GM19193 (cell line): ENCODE data around the gene POLD1.

ENCODE experiments used
- POLR2A ChIP-seq: IDR thresholded peaks from 4 replicates; pipeline ENCODE4 v1.6.1; 2011; ENCODE audit not compliant: insufficient read depth, insufficient read length; ENCODE audit errors: extremely low read depth

POLD1 gene

GRCh38 chr19:50383001-50383851 lies 921 bp upstream of the POLD1 start:
- no peak for TF ChIP-seq POLR2A

GRCh38 chr19:50384685-50385535 lies 763 bp downstream of the POLD1 start:
- TF ChIP-seq POLR2A = no peak

GRCh38 chr19:50387176-50387867 lies 3.2 kb downstream of the POLD1 start:
- TF ChIP-seq POLR2A = no peak

GRCh38 chr19:50387868-50388245 lies 3.7 kb downstream of the POLD1 start:
- TF ChIP-seq POLR2A = no peak

- TF ChIP-seq POLR2A = no peak
Measured at GRCh38 chr19:50392759-50393158, 8.6 kb downstream of the POLD1 start.

GRCh38 chr19:50393589-50393988 lies 9.4 kb downstream of the POLD1 start:
- no peak for TF ChIP-seq POLR2A

- no peak for TF ChIP-seq POLR2A
Measured at GRCh38 chr19:50394017-50394416, 9.9 kb downstream of the POLD1 start.

- TF ChIP-seq POLR2A = no peak
Measured at GRCh38 chr19:50398675-50399367, 14.7 kb downstream of the POLD1 start.

GRCh38 chr19:50399368-50399745 lies 15.2 kb downstream of the POLD1 start:
- no peak for TF ChIP-seq POLR2A

GRCh38 chr19:50401605-50402450 lies 17.7 kb downstream of the POLD1 start:
- TF ChIP-seq POLR2A = no peak

- no peak for TF ChIP-seq POLR2A
Measured at GRCh38 chr19:50402544-50403301, 18.6 kb downstream of the POLD1 start.

- no peak for TF ChIP-seq POLR2A
Measured at GRCh38 chr19:50406156-50406820, 22.1 kb downstream of the POLD1 start.

- TF ChIP-seq POLR2A = no peak
Measured at GRCh38 chr19:50406829-50407228, 22.7 kb downstream of the POLD1 start.
